Activated CD4-positive, CD25-positive, alpha-beta regulatory T cell (primary cell): ENCODE data around the gene DARS2.
"Not testable (repeated sequence)": the region's sequence is repeated elsewhere in the genome, so short reads cannot be mapped to it uniquely, and the experiment has no call there.

ENCODE experiments used
- DNase-seq, 4 experiments: peaks; one replicate each; lab custom pipeline; 2025; lab: John Stamatoyannopoulos, UW

DARS2 gene, protein sequence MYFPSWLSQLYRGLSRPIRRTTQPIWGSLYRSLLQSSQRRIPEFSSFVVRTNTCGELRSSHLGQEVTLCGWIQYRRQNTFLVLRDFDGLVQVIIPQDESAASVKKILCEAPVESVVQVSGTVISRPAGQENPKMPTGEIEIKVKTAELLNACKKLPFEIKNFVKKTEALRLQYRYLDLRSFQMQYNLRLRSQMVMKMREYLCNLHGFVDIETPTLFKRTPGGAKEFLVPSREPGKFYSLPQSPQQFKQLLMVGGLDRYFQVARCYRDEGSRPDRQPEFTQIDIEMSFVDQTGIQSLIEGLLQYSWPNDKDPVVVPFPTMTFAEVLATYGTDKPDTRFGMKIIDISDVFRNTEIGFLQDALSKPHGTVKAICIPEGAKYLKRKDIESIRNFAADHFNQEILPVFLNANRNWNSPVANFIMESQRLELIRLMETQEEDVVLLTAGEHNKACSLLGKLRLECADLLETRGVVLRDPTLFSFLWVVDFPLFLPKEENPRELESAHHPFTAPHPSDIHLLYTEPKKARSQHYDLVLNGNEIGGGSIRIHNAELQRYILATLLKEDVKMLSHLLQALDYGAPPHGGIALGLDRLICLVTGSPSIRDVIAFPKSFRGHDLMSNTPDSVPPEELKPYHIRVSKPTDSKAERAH

DNA sequence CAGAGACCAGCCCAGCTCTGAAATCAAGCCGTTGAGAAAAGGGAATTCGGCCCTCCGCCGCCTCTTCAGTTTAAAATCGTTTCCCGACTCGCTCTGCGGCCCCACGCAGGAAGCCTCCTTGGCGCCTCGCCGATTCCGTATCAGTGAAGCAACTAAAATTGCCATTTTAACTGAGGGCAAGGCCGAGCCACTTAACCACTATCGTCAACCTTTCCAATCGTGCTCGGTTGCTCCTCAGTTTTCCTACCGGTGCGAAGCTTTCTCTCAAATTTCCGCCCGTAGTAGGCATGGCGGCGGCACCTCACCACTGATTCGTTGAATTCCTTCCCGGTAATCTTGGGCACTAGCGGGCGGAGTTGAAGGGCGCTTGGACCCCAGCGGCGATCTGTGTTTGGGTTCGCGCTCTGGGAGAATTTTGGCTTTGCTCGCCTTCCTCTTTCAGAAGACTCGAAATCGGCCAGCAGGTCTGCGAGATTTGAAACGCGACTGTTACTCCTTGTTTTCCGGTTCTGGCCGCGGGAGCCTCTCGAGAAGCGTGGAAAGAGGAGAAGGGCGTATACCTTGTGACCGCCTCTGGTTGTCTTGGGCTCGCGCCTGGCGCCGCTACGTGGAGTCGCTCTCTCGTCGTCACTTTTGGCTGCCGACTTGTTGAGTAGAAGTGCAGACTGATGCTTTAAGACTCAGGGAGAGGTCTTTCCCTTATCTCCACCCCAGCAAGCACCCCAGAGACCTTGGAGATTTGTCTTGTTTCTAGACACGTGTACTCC, at the start of gene DARS2, which contains the start of gene CENPL:
Gene DARS2 (plus strand): TSS at position 359 of the 767 bp plus-strand sequence. CDS start 557 bp downstream, outside the sequence.
Gene CENPL (minus strand): TSS at position 569 of the 767 bp plus-strand sequence. CDS start 13,584 bp downstream, outside the sequence.
- DNase-seq, result peak; percentile 64 to 76 (median 76)

DNA sequence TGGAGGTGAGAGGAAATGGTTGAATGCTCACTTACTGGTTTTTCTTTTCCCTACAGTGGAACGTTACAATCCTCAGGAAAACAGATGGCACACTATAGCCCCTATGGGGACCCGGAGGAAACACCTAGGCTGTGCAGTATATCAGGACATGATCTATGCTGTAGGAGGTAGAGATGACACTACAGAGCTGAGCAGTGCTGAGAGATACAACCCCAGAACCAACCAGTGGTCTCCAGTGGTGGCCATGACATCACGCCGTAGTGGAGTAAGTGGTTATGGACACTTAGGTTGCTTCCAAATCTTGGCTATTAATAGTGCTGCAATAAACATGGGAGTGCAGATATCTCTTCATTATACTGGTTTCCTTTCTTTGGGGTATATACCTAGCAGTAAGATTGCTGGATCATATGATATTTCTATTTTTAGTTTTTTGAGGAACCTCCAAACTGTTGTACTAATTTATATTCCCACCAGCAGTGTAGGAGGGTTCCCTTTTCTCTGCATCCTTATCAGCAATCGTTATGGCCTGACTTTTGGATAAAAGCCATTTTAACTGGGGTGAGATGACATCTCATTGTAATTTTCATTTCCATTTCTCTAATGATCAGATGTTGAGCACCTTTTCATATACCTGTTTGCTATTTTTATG, 48.8 kb upstream of the DARS2 start:
- DNase-seq, result no peak

DNA sequence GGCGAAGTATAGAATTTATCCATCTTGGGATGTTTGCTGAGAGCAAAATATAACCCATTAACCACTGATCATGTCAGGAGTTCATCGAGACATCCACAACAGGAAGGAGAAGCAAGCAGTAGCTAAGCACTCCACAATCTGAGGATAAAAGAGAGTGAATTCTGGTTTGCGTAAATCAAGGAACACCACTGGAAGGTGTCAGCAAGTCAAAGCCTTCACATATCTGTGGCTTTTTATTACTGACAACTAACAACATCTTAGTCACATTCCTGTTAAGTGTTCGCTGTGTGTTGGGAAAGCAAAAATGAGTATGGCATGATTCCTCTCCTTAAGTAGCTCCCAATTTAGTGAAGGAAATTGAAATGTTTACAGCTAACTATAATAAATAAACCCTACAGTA, 44.5 kb upstream of the DARS2 start:
- no peak for DNase-seq

DNA sequence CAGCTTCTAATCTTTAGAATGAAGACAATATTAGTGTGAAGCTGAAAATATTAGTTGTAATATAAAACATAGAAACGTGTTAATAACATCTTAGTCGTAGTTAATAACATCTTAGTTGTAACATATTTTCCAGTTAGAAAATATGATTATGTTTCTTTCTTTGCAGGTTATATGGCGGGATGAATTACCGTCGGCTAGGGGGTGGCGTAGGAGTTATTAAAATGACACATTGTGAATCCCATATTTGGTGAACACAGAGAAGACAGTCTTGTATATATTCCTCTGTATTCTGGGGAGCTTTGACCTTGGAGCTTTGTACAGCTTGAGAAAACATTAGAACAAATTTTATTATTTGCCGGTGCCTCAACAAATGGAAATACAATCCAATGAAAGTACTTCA, 39.5 kb upstream of the DARS2 start:
- DNase-seq, result no peak

GRCh38 chr1:173789841-173790240, 34.6 kb upstream of the DARS2 start:
- no peak for DNase-seq

DNA sequence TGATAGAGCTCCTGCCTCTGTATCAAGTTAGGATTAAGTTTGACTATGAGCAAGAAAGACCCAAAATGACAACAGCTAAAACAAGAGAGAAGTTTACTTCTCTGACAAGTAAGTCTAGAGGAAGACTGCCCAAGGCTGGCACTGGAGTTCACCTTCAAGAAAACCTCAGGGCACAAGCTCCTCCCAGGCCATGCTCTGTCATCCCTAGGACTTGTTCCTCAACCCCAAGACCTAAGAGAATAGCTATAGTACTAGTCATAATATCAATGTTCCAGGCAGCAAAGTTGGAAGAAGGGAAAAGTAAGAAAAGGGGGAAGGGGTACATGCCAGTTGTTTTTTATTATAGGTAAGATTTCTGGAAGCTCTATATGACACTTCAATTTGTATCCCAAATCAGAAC, 26.4 kb upstream of the DARS2 start:
- no peak for DNase-seq

DNA sequence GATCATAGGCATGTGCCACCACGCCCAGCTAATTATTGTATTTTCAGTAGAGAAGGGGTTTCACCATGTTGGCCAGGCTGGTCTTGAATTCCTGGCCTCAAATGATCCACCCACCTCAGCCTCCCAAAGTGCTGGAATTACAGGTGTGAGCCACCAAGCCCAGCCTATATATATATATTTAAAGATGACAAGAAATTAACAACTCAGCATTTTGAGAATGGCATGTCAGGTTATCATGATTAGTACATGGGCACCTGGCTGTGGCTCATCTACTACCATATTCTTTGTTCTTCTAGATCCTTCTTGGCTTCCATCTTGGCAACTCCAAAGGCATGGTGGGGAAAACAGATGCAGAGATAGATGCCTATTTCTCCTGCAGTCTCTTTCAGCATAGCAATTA, 24.5 kb upstream of the DARS2 start:
- not testable (repeated sequence) for DNase-seq

GRCh38 chr1:173802961-173803360, 21.5 kb upstream of the DARS2 start:
- DNase-seq, result no peak

DNA sequence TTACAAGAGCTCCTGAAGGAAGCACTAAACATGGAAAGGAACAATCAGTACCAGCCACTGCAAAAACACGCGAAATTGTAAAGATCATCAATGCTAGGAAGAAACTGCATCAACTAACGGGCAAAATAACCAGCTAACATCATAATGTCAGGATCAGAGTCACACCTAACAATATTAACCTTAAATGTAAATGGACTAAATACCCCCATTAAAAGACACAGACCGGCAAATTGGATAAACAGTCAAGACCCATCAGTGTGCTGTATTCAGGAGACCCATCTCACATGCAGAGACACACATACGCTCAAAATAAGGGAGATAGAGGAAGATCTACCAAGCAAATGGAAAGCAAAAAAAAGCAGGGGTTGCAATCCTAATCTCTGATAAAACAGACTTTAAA, 10.8 kb upstream of the DARS2 start:
- DNase-seq, result not testable (repeated sequence)

DNA sequence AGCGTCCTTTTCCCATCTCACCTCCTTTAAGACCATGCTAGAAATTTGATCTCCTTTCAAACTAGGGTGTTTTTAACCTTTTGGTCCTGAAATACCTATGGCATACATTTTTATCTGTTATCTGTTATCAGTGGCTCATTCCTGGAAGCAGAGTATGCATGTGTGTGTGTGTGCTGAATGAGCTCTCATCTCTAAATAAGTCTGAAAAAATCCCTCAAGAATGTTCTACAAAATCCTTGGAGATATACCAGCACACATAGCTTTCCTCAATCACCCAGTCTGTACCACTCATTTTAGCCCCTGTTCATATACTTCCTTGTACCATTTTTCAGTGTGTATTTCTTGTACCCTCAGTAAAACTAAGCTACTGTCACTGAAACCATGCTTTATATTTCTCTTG, 6.0 kb upstream of the DARS2 start:
- no peak for DNase-seq

GRCh38 chr1:173821680-173822079, 2.8 kb upstream of the DARS2 start:
- no peak for DNase-seq

- DNase-seq, result no peak
Measured at GRCh38 chr1:173823781-173824314, 625 bp upstream of the DARS2 start.

DNA sequence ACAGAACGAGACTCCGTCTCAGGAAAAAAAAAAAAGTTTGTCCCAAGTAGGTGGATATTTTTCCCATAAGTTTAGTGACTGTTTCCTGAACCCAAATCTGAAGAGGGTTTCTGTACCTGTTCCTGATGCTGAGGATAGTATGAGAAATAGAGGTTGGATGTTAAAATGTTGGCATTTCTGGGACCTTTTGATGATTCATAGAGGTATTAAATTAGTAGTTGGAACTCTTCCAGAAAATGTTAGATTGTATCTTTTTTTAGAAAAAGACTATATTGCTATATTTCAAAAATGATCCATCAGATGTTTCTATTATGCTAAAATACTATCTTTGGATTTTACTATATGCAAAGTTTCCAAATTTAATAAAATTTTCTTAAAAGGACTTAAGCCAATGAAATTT, 3.1 kb downstream of the DARS2 start:
- no peak for DNase-seq

DNA sequence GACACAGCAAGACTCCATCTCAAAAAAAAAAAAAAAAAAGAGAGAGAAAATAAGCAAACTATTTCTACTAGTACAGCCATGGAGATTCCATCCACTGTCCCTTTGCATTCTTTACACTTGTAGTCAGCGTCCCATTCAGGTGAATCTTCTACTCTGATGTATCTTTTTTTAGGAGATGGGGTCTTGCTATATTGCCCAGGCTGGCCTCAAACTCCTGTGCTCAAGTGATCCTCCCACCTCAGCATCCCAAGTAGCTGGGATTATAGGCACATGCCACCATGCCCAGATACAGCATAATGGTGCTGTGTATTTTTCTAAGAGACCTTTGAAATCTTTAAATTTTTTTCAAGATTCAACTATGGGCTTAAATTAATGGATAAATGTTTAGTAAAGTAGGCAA, 8.3 kb downstream of the DARS2 start:
- DNase-seq, result no peak

DNA sequence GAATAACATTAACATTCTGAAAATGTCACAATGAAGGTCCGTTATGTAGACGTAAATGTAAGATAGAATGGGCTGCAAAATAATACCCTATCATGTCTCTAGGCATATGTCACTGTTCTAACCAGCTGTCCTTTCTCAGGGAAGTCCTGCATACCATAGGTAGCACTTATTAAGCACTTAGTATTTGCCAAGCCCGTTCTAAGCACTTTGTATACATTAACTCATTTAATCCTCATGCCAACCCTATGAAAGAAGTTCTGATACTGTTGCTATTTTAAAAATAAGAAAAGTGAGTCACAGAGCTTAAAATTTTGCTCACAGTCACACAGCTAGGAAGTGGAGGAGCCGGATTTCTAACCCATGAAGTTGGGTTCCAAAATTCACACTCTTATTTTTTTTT, 27.6 kb downstream of the DARS2 start:
- DNase-seq, result no peak

DNA sequence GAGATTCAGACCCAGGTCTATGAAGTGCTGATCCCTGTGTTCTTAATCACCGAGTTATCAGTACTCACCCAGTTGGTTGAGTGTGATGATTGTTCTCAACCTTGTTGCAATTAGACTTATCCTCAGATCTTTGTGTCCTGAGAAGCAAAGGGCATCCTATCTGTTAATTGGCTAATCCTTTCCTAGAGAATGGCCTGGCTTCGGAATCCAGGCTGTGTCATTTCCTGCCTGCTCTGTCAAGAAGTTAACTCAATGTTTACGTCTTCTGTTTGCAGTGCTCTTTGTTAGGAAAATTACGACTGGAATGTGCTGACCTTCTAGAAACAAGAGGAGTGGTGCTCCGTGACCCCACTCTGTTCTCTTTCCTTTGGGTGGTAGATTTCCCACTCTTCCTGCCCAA, 28.6 kb downstream of the DARS2 start:
- no peak for DNase-seq

DNA sequence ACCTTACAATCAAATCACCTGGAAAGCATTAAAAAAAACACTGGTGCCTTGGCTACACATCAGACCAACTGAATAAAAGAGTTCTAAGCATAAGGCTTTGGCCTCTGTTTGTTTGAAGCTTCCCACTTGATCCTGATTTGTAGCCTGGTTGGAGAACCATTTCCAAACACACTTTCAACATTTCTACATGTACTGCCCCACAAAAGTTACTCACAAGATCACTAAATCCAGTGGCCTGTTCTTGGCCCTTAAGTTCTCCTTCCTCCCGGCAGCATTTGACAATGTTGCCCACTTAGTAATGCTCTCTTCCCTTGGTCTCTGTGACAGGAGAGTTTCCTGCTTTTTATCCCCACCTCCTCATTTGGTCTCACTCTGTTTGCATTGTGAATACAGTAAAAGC, 31.5 kb downstream of the DARS2 start:
- no peak for DNase-seq

- no peak for DNase-seq
Measured at GRCh38 chr1:173856903-173857302, 32.4 kb downstream of the DARS2 start.

GRCh38 chr1:173857363-173857917, 33.0 kb downstream of the DARS2 start:
- no peak for DNase-seq

- not testable (repeated sequence) for DNase-seq
Measured at GRCh38 chr1:173859547-173859946, 35.1 kb downstream of the DARS2 start.

- no peak for DNase-seq
Measured at GRCh38 chr1:173860065-173860464, 35.6 kb downstream of the DARS2 start.
